IPS-18c (cell line): Measurements from ENCODE around the gene MUS81.
A peak's percentile ranks its signal among the peaks of the same experiment; 100 is the strongest.

Experiments used
- H3K4me3 ChIP-seq: 2 replicates; pipeline ENCODE4 v1.7.0; 2013; ENCODE audit warnings: low read depth, mild to moderate bottlenecking, low read length, moderate library complexity; ENCODE audit not compliant: insufficient read depth
- H3K9me3 ChIP-seq: one replicate; pipeline ENCODE4 v1.6.1; 2013; ENCODE audit warnings: mild to moderate bottlenecking, low read length, moderate library complexity; ENCODE audit not compliant: control insufficient read depth, insufficient read depth

Gene MUS81

DNA sequence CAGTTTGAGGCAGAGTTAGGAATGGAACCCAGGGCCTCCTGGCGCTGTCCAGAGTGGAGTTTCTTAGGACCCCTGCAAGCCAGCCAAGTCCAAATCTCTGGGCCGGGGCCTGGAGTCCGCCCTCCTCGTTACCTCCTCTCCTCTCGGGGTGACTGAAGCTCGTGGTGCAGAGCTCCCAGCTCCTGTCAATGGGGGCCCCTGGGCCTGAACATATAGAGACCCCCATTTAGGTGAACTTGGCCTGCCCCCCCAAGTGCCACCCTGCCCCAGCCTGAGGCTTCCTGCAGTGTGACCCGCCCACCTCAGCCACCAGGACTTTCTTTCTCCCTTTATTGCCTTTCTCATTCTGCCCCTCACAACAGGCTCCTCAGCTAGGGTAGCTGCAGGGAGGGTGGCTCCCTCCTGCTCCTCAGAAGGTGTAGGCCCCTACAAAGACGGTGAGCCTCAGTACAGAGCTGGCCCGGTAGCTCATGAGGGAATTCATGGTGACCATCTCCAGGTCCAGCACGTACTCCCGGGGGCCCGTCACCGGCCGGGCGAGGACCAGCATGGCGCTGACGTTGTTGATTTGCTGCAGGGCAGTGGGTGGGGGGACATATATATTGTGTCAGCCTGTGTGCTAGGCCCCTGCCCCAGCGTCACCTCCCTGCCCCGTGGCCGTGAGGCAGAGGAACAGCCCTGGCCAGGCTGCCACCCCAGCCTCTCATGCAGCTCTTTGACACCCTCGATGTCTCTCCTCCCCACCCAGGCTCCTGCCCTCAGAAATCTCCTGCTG lies 6.5 kb downstream of the MUS81 start:
- H3K9me3 ChIP-seq = no peaks in the 10 kb centered on the region
- H3K4me3 ChIP-seq = no peak overlapping the region

DNA sequence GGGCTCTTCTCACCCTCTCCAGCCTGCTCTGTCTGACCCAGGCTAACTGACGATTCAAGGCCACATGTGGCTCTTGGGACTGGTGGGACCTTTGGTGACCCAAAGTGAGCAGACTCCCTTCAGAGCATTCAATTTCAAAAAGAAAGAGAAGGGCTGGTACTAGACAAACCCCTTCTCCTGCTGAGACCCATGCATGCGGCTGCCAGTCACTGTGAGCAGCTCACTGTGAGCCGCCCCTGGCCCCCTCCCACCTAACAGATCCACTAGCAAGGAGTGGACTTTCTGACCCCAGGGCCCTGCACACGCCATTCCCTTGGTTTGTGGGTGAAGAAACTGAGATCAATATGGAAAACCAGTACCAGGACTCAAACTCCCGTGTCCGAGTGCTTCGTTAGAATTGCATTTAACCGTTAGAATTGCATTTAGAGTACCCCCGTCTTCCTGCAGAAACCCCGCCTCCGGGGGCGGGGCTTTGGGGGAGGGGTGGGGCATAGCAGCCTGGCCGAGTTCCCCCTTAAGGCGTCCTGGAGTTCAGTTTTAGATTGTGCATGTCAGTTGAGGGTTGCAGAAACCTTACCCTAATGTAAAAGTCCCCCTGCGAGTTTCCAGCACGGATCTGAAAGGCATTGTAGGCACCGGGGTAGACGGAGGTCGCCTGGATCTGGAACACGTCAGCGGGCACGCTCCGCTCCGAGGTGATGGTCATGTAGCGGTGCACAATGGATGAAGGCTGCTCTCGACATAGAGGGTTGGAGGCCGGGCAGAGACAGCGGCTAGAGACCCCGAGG lies 7.2 kb downstream of the MUS81 start:
- Histone ChIP-seq H3K9me3 (no peaks in the 10 kb centered on the region), H3K4me3 (peak overlapping the region; percentile 41; the same call in 1 of the 2 replicates)

DNA sequence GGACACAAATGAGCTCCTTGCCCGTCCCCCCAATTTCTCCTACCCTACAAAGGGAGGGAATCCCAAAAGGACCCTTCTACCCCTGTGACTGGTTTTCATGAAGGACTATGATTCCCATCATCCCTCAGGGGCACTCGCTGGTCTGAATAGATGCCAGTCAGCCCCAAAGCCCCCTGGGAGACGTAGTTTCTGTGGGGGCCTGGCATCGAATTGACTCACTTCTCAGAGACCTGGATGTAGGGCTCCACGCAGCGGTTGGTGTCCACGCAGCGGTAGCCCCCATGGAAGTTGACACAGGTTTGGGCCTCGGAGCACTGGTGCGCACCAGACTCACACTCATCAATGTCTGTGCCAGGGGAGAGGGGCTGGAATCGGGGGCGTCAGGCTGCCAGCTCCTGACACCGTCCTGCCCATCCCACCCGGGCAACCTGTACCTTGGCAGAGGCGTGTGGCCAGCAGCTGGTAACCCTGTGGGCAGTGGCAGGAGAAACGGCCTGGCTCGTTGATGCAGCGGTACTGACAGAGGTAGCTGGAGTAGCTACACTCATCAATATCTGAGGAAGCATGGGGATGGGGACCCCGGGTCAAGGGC lies 7.9 kb downstream of the MUS81 start:
- H3K4me3 ChIP-seq = peak overlapping the region; percentile 41; the same call in 1 of the 2 replicates
- H3K9me3 ChIP-seq = no peaks in the 10 kb centered on the region

DNA sequence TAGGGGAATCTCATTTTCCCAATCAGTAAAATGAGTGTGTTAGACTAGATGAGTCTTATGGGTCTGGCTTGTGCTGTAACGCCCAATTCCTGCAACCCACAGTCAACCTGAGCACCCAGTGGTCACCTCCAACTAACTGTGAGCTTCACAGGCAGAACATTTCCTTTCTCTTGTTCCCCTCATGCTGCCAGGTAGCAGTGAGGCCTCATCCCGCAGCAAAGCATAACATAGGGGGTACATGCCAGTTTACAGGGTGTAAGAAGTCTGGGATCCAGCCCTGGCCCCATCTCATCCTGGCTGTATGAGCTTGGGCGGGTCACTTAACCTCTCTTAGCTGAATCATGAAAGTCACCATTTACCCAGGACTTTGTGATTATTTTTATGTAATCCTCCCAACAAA lies 8.7 kb downstream of the MUS81 start:
- Histone ChIP-seq H3K9me3 (no peaks in the 10 kb centered on the region), H3K4me3 (no peak overlapping the region)

DNA sequence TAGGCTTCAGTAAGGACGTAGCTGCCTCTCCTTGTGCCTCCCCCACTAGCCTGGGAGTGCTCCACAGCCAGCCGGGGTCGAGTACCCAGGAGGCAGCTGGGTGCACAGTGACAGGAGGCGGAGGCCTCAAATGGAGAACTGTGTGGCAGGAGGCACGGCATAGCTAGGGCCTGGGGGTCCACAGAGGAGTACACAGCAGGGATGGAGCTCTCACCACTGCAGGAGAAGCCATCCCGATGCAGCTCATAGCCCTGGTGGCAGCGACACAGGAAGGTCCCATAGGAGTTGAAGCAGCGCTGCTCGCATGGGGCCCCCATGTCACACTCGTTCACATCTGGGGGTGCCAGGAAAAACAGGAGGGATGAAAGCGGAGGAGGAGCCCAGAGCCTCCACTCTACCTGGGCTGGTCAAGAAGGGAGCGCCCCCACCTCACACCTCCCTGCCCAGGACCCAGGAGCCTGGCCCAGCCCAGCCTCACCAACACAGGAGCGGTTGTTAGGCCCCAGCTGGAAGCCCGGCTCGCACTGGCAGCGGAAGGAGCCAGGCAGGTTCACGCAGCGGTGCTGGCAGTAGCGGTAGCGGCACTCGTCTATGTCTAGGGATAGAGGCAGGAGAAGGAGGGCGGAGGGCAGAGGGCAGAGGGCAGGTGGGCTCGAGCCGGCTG lies 9.5 kb downstream of the MUS81 start:
- no peak overlapping the region for H3K4me3 ChIP-seq
- H3K9me3 ChIP-seq = no peaks in the 10 kb centered on the region

DNA sequence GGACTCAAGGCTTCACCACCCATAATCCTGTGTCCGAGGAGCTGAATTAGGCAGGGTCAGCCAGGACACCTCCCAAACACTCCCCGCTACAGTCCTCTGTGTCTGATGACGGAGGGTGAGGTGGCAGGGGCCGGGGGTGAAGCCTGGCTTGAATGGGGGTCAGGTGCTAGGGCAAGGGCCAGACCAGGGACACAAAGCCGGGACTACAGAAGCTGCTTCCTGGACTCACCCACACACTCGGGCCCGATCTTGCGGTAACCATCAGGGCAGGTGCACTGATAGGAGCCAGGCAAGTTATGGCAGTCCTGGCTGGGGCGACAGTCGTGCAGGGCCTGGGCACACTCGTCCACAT lies 10.1 kb downstream of the MUS81 start:
- no peaks in the 10 kb centered on the region for H3K9me3 ChIP-seq
- no peak overlapping the region for H3K4me3 ChIP-seq

DNA sequence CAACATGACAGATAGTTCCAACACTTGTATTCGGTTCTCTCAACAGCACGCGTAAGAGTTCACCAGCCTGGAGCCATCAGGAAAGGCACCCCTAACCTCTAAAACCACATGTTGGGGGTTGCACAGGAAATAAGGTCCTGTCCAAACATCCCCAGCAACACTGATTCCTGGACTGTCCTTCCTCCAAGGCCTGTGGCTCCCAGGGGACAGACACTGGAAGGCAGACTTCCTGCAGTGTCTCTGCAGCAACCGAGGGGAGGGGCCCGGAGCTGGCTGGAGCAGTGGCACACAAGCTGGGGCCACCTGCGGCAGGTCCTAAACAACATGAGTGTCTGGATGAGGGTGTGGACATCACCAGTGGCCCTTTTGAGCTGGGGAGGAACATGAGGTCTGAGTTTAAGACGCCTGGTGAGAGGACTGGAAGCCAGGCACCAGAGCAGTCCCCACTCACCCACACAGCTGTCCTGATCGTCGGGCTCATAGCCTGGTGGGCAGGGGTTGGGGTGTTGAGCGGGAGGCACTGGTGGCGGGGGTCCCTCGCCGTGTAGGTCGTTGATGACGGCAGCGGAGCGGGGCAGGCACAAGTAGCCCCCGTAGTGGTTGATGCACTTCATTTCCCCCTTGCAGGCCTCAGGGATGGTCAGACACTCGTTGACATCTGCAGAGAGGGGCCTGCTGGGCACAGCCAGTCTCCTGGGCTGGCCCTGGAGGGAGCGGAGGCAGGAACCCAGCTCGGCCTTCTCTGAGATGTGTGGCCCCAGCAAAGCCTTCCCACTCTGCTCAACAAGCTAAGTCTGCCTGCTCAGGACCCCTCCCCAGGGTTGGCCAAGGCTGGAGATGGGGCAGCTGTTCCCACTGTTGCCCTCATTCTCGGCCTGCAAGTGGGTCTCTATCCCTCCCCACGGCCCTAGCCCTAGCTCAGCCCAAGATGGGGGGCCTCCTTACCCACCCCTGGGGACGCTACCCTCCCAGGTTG lies 10.8 kb downstream of the MUS81 start:
- H3K9me3 ChIP-seq = no peaks in the 10 kb centered on the region
- H3K4me3 ChIP-seq = no peak overlapping the region

DNA sequence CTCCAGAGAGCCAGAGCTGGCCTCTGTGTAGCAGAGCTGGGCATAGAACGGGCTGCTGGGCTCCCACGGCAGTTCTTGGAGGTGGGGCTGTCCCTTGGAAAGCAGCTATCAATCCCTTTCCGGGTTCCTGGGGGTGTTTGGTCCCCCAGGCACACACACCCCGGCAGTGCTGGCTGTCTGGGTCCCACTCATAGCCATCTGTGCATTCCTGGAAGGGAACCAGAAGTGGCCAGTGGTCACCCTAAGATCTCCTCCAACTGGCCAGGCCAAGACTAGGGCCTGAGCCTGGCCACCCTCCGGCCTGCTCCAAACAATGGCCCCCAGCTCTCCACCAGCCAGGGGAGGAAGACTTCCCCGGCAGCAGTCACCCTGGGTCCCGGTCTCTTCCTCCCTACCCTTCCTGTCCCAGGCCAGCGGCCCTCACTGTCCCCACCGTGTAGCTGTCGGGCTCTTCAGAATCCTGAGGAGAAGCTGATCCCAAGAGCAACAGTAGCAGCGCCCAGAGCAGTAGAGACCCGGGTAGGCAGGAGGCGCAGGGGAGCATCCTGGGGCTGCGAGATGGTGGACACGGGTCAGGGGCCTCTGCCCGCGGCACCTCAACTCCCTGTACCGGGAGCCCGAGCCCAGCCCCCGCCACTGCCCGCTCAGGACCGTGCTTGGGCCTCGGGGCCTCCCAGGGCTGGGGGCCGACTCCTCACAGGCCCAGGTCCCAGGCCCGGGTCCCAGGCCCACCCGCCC lies 11.7 kb downstream of the MUS81 start:
- Histone ChIP-seq H3K4me3 (peak overlapping the region; percentile 46), H3K9me3 (no peaks in the 10 kb centered on the region)

DNA sequence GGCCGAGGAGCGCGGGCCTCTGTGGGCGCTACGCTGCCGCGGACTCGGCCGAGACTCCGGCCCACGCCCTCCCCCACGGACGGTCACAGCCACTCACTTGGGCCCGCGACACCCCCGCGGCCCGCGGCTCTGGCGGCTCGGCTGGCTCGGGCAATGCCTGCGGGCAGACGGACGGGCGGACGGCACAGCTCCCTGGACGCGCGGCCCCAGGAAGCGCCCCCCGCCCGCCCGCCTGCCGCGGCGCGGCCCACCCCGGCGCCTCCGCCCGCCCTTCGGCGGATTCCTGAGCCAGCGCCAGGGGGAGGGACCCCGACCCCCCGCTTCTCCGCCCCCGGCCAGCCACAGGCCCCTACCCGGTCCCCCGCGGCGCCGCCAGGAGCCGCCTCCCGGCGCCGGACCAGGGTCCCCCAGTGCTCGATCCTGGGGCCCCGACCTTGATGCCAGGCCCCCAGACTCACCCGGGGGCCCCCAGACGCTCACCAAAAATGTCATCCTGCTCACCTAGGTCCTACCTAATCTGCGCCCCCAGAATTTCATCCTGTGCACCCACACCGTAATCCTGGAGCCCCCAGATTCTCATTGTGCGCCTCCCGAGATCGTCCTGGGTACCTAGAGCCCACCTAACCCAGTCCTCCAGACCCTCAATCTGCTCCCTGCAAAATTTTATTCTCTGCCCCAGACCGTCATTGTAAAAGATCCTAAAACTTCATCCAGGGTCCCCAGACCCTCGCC lies 12.5 kb downstream of the MUS81 start, which contains the start of gene EFEMP2:
EFEMP2 (minus strand) TSS at position 215 of the 732 bp plus-strand sequence. CDS start 446 bp downstream, outside the sequence.
- peak within 1 kb of the TSS; percentile 71 for H3K4me3 ChIP-seq
- H3K9me3 ChIP-seq = no peaks in the 10 kb centered on the region

DNA sequence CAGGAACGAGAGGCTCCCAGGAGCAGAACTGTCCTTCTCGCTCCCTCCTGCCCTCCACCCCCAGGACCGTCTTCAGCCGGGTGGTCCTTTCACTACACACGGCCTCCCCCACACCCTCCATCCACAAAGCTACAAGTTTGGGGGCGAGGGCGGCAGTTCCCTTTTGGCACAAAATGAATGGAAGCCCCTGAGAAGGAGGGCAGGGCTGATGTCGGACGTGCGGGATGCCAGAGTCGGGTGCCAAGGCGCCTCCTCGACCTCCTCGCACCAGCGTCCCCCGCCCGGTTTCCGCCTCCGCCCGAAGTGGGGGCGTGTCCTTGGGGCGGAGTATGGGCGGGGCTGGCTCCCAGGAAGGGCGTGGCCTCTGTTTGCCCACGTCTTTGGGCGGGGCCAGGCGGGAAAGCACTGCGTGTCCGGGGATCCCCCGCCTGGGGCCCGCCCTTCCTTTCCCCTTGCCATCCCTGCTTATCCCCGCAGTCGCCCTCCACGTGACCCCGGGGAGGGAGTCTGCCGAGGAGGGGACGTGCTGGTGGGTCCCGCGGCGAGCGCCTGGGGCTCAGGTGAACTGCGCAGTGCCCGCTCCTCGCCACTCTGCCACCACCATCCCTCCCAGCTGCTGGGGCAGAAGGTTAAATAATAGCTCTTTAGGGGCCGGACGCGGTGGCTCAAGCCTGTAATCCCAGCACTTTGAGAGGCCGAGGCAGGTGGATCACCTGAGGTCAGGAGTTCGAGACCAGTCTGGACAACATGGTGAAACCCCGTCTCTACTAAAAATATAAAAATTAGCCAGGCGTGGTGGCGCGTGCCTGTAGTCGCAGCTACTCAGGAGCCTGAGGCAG lies 13.3 kb downstream of the MUS81 start:
- Histone ChIP-seq H3K4me3 (peak overlapping the region; percentile 71), H3K9me3 (no peaks in the 10 kb centered on the region)

DNA sequence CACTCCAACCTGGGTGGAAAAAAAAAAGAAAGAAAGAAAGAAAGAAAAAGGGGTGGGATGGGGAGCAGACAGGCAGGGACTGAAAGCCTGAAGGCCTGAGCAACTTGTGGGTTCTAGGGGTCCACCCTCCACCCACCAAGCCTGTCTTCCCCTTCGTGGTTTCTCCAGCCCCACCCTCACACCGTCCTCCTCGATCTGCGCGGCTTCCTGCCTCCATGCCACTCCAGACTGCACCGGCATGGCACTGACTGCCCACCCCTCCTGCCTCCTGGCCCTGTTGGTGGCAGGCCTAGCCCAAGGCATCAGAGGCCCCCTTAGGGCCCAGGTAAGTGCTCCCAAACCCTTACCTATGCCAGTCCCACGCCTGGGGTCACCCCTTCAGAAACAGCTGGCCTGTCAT lies 19.4 kb downstream of the MUS81 start, which contains the start of gene CTSW:
CTSW (plus strand) TSS at position 221 of the 400 bp plus-strand sequence; CDS start at position 239, 18 bp downstream.
- Histone ChIP-seq H3K4me3 (no peak within 1 kb of the TSS), H3K9me3 (no peaks in the 10 kb centered on the region)

DNA sequence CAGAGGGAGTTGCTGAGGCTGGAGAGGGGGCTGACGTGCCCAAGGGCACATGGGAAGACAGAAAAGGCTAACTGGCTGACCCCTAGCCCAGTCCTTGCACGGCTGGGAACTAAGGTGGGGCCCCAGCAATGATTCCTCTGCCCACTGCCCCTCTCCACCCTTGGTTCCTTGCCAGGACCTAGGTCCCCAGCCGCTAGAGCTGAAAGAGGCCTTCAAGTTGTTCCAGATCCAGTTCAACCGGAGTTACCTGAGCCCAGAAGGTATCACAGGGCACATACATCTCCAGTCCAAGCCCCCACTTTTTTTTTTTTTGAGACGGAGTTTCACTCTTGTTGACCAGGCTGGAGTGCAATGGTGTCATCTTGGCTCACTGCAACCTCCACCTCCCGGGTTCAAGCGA lies 19.8 kb downstream of the MUS81 start:
- H3K9me3 ChIP-seq = no peaks in the 10 kb centered on the region
- no peak overlapping the region for H3K4me3 ChIP-seq

DNA sequence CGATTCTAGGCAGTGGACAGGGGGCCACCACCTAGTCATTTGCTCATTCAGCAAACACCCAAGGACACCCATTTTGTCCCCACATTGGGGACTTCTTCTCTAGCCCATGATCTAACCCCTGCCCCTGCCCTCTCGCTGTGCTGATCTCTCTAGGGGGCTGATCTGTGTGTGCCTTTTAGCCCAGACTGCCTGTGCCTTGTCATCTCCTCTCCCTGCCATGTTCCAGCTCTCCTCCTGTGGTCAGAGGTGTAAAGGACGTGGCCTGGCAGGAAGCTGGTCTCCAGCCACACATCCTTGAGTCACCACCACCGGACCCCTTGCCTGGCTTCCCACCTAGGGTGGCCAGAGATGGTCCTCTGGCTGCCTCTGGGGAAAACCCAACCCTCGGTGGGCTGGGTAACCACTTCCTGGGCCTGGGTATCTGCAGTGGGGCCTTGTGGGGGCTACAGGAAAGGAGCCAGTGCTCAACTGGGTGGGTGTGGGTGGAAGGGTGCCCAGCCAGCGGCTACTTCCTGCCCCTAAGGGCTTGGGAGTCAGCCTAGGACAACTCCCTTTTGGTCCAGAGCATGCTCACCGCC lies 20.7 kb downstream of the MUS81 start:
- Histone ChIP-seq H3K4me3 (no peak overlapping the region), H3K9me3 (no peaks in the 10 kb centered on the region)
